Measurements from ENCODE around the gene LCN12. TPM values are rescaled to one million over a fixed set of nuclear protein-coding genes. Genes with fewer than 3 reads are reported as not detected.

Gene LCN12
- total RNA-seq, 6 experiments from 2014 or later, result 0.14 to 0.31 TPM; not detected in 4

GRCh38 chr9:136954270-136955083 is 2.4 kb downstream of the LCN12 start:
- Mint-ChIP-seq H3K9me3 (peaks cover 8% of the 10 kb centered on the region; the same call in 1 of the 2 replicates), H3K4me1 (ENCODE audit: low read depth) (no peaks in the 10 kb centered on the region), H3K36me3 (ENCODE audit: low read depth) (no peaks in the 10 kb centered on the region), H3K27ac (no peak overlapping the region), H3K4me3 (no peak overlapping the region), H3K27me3 (ENCODE audit: insufficient read depth) (peaks cover 4% of the 10 kb centered on the region)
- no peak for TF ChIP-seq CTCF (IDR thresholded peaks at IDR 0.05)
- DNase-seq, result no peak

- peaks cover 8% of the 10 kb centered on the region; the same call in 1 of the 2 replicates for H3K9me3 Mint-ChIP-seq
- H3K36me3 Mint-ChIP-seq (ENCODE audit: low read depth), result no peaks in the 10 kb centered on the region
- no peak for TF ChIP-seq CTCF (IDR thresholded peaks at IDR 0.05)
- H3K27me3 Mint-ChIP-seq (ENCODE audit: insufficient read depth), result peaks cover 4% of the 10 kb centered on the region
- H3K4me3 Mint-ChIP-seq, result no peak overlapping the region
- no peaks in the 10 kb centered on the region for H3K4me1 Mint-ChIP-seq (ENCODE audit: low read depth)
- H3K27ac Mint-ChIP-seq, result no peak overlapping the region
- DNase-seq, result no peak
These were observed 3.3 kb downstream of the LCN12 start for GRCh38 chr9:136955202-136955942.

GRCh38 chr9:136955943-136956335 is 3.9 kb downstream of the LCN12 start:
- TF ChIP-seq CTCF (IDR thresholded peaks at IDR 0.05), result no peak
- Mint-ChIP-seq H3K36me3 (ENCODE audit: low read depth) (no peaks in the 10 kb centered on the region), H3K9me3 (peaks cover 8% of the 10 kb centered on the region; the same call in 1 of the 2 replicates), H3K27me3 (ENCODE audit: insufficient read depth) (peaks cover 4% of the 10 kb centered on the region), H3K4me1 (ENCODE audit: low read depth) (no peaks in the 10 kb centered on the region), H3K4me3 (no peak overlapping the region), H3K27ac (no peak overlapping the region)
- no peak for DNase-seq

- no peaks in the 10 kb centered on the region for H3K36me3 Mint-ChIP-seq (ENCODE audit: low read depth)
- H3K4me3 Mint-ChIP-seq, result no peak overlapping the region; the same call in 1 of the 2 replicates
- H3K4me1 Mint-ChIP-seq (ENCODE audit: low read depth), result no peaks in the 10 kb centered on the region
These were observed 4.5 kb downstream of the LCN12 start for GRCh38 chr9:136956604-136957003.

GRCh38 chr9:136957461-136957860 is 5.4 kb downstream of the LCN12 start:
- no peak for TF ChIP-seq CTCF (IDR thresholded peaks at IDR 0.05)
- no peaks in the 10 kb centered on the region for H3K36me3 Mint-ChIP-seq (ENCODE audit: low read depth)
- H3K9me3 Mint-ChIP-seq, result peaks cover 8% of the 10 kb centered on the region; the same call in 1 of the 2 replicates
- no peak for DNase-seq
- peaks cover 4% of the 10 kb centered on the region for H3K27me3 Mint-ChIP-seq (ENCODE audit: insufficient read depth)
- no peak overlapping the region for H3K27ac Mint-ChIP-seq
- no peak overlapping the region for H3K4me3 Mint-ChIP-seq
- H3K4me1 Mint-ChIP-seq (ENCODE audit: low read depth), result no peaks in the 10 kb centered on the region

More at GRCh38 chr9:136956604-136957003, 4.5 kb downstream of the LCN12 start:
- TF ChIP-seq CTCF (IDR thresholded peaks at IDR 0.05), result no peak
- H3K9me3 Mint-ChIP-seq, result peaks cover 8% of the 10 kb centered on the region; the same call in 1 of the 2 replicates
- H3K27ac Mint-ChIP-seq, result no peak overlapping the region
- H3K27me3 Mint-ChIP-seq (ENCODE audit: insufficient read depth), result peaks cover 4% of the 10 kb centered on the region
- no peak for DNase-seq
